HG02938 (cell line): ENCODE measurements around the gene APRT.

Experiments used
- ATAC-seq: cut with Tn5 transposase; IDR thresholded peaks from one replicate; pipeline ENCODE4 v1.9.1; 2021; ENCODE audit warnings: mild to moderate bottlenecking, moderate library complexity; ENCODE audit not compliant: unreplicated experiment

Gene APRT

GRCh38 chr16:88842308-88842756 is 30.6 kb upstream of the APRT start:
- ATAC-seq: no peak

GRCh38 chr16:88841521-88842307 is 30.0 kb upstream of the APRT start:
- ATAC-seq: no peak

GRCh38 chr16:88840600-88841215 is 29.0 kb upstream of the APRT start:
- ATAC-seq: no peak

- no peak for ATAC-seq
Measured at GRCh38 chr16:88839745-88840599, 28.2 kb upstream of the APRT start.

- no peak for ATAC-seq
Measured at GRCh38 chr16:88839026-88839529, 27.4 kb upstream of the APRT start.

- no peak for ATAC-seq
Measured at GRCh38 chr16:88838566-88838965, 26.8 kb upstream of the APRT start.

GRCh38 chr16:88837806-88838205 is 26.1 kb upstream of the APRT start:
- ATAC-seq: no peak

GRCh38 chr16:88836791-88837190 is 25.1 kb upstream of the APRT start:
- ATAC-seq: no peak

GRCh38 chr16:88835818-88836217 is 24.1 kb upstream of the APRT start:
- ATAC-seq: no peak

- no peak for ATAC-seq
Measured at GRCh38 chr16:88835383-88835782, 23.7 kb upstream of the APRT start.

GRCh38 chr16:88834670-88835069 is 22.9 kb upstream of the APRT start:
- ATAC-seq: no peak

GRCh38 chr16:88833086-88833485 is 21.4 kb upstream of the APRT start:
- ATAC-seq: no peak

GRCh38 chr16:88831838-88832237 is 20.1 kb upstream of the APRT start:
- ATAC-seq: no peak

GRCh38 chr16:88830783-88831182 is 19.1 kb upstream of the APRT start:
- no peak for ATAC-seq

- no peak for ATAC-seq
Measured at GRCh38 chr16:88830258-88830657, 18.5 kb upstream of the APRT start.

- ATAC-seq: no peak
Measured at GRCh38 chr16:88828711-88829110, 17.0 kb upstream of the APRT start.

- ATAC-seq: no peak
Measured at GRCh38 chr16:88827727-88828126, 16.0 kb upstream of the APRT start.

- ATAC-seq: no peak
Measured at GRCh38 chr16:88826070-88826840, 14.5 kb upstream of the APRT start.

GRCh38 chr16:88825146-88825545 is 13.4 kb upstream of the APRT start:
- ATAC-seq: no peak

- ATAC-seq: no peak
Measured at GRCh38 chr16:88824256-88825077, 12.7 kb upstream of the APRT start.
